Measurements from ENCODE around the gene PPA1.
"Not testable (repeated sequence)": the region's sequence is repeated elsewhere in the genome, so short reads cannot be mapped to it uniquely, and the experiment has no call there.

The PPA1 gene

GRCh38 chr10:70233109-70233938 is at the start of gene PPA1:
TSS of gene PPA1 (minus strand) at chr10:70233429. CDS start at chr10:70233327, 102 bp downstream.
- DNase-seq (ENCODE audit: low read depth) = peak; percentile 99

GRCh38 chr10:70281609-70282008 is 48.4 kb upstream of the PPA1 start:
- no peak for DNase-seq (ENCODE audit: low read depth)

- DNase-seq (ENCODE audit: low read depth) = no peak
Observed at GRCh38 chr10:70280099-70280498, 46.9 kb upstream of the PPA1 start.

GRCh38 chr10:70277396-70278030 is 44.3 kb upstream of the PPA1 start:
- no peak for DNase-seq (ENCODE audit: low read depth)

GRCh38 chr10:70274643-70275042 is 41.4 kb upstream of the PPA1 start:
- no peak for DNase-seq (ENCODE audit: low read depth)

- no peak for DNase-seq (ENCODE audit: low read depth)
Observed at GRCh38 chr10:70272925-70273316, 39.7 kb upstream of the PPA1 start.

- no peak for DNase-seq (ENCODE audit: low read depth)
Observed at GRCh38 chr10:70271996-70272924, 39.0 kb upstream of the PPA1 start.

GRCh38 chr10:70270952-70271351 is 37.7 kb upstream of the PPA1 start:
- DNase-seq (ENCODE audit: low read depth) = no peak

- DNase-seq (ENCODE audit: low read depth) = no peak
Observed at GRCh38 chr10:70269741-70270140, 36.5 kb upstream of the PPA1 start.

- no peak for DNase-seq (ENCODE audit: low read depth)
Observed at GRCh38 chr10:70268376-70268775, 35.1 kb upstream of the PPA1 start.

GRCh38 chr10:70267161-70267933 is 34.1 kb upstream of the PPA1 start:
- DNase-seq (ENCODE audit: low read depth) = no peak

GRCh38 chr10:70266701-70267100 is 33.5 kb upstream of the PPA1 start:
- no peak for DNase-seq (ENCODE audit: low read depth)

GRCh38 chr10:70266056-70266455 is 32.8 kb upstream of the PPA1 start:
- DNase-seq (ENCODE audit: low read depth) = no peak

- DNase-seq (ENCODE audit: low read depth) = no peak
Observed at GRCh38 chr10:70265032-70265689, 31.9 kb upstream of the PPA1 start.

- no peak for DNase-seq (ENCODE audit: low read depth)
Observed at GRCh38 chr10:70260734-70261133, 27.5 kb upstream of the PPA1 start.

GRCh38 chr10:70260259-70260658 is 27.0 kb upstream of the PPA1 start:
- DNase-seq (ENCODE audit: low read depth) = no peak

GRCh38 chr10:70258216-70258615 is 25.0 kb upstream of the PPA1 start:
- no peak for DNase-seq (ENCODE audit: low read depth)

GRCh38 chr10:70257816-70258215 is 24.6 kb upstream of the PPA1 start:
- DNase-seq (ENCODE audit: low read depth) = not testable (repeated sequence)

- no peak for DNase-seq (ENCODE audit: low read depth)
Observed at GRCh38 chr10:70256463-70256862, 23.2 kb upstream of the PPA1 start.

GRCh38 chr10:70255329-70256299 is 22.4 kb upstream of the PPA1 start:
- DNase-seq (ENCODE audit: low read depth) = no peak
